Measurements from ENCODE around the gene ASIC4. TPM values are rescaled to one million over a fixed set of nuclear protein-coding genes. Genes with fewer than 3 reads are reported as not detected.

ASIC4 gene
- total and polyA plus RNA-seq, 12 donors = 0.15 to 16.3 (median 1.1) TPM; not detected in 4

- H3K9me3 ChIP-seq (replicated peaks in 1 of 3) = no peaks in the 10 kb centered on the region
- DNase-seq = no peak
- H3K27me3 ChIP-seq = no peaks in the 10 kb centered on the region
- H3K4me3 ChIP-seq = no peak overlapping the region
- WGBS, 4 donors = 70 to 85% (median 79%) methylated on average over 7 to 12 of the region's 12 CpGs
- intact Hi-C loops (cut with DNase I) = no loop called here
- peaks cover 14 to 16% of the 10 kb centered on the region in 2 donors for H3K4me1 ChIP-seq (replicated peaks in 1 of 2)
- no peak overlapping the region for H3K27ac ChIP-seq
- TF ChIP-seq POLR2A (IDR thresholded peaks at IDR 0.05) (no peak), CTCF (IDR thresholded peaks at IDR 0.05) (no peak)
- H3K36me3 ChIP-seq (replicated peaks in 1 of 2) = no peaks in the 10 kb centered on the region
Measured at GRCh38 chr2:219553463-219553963, 39.2 kb downstream of the ASIC4 start.

GRCh38 chr2:219554350-219554749, 40.1 kb downstream of the ASIC4 start:
- 40 to 96% (median 89%) methylated on average over 1 to 15 of the region's 15 CpGs for WGBS, 4 donors
- intact Hi-C loops (cut with DNase I) = no loop called here
- no peak overlapping the region for H3K4me3 ChIP-seq
- no peak for TF ChIP-seq POLR2A (IDR thresholded peaks at IDR 0.05)
- no peak for TF ChIP-seq CTCF (IDR thresholded peaks at IDR 0.05)
- H3K9me3 ChIP-seq (replicated peaks in 1 of 3) = no peaks in the 10 kb centered on the region
- no peak for DNase-seq
- H3K4me1 ChIP-seq (replicated peaks in 1 of 2) = peaks cover 14 to 16% of the 10 kb centered on the region in 2 donors
- no peaks in the 10 kb centered on the region for H3K27me3 ChIP-seq
- no peak overlapping the region for H3K27ac ChIP-seq
- no peaks in the 10 kb centered on the region for H3K36me3 ChIP-seq (replicated peaks in 1 of 2)

GRCh38 chr2:219555956-219556355, 41.7 kb downstream of the ASIC4 start:
- DNase-seq = no peak
- Histone ChIP-seq H3K36me3 (replicated peaks in 1 of 2) (no peaks in the 10 kb centered on the region), H3K4me1 (replicated peaks in 1 of 2) (peaks cover 14 to 16% of the 10 kb centered on the region in 2 donors), H3K27ac (no peak overlapping the region), H3K4me3 (no peak overlapping the region), H3K27me3 (no peaks in the 10 kb centered on the region), H3K9me3 (replicated peaks in 1 of 3) (no peaks in the 10 kb centered on the region)
- TF ChIP-seq POLR2A (IDR thresholded peaks at IDR 0.05) (no peak), CTCF (IDR thresholded peaks at IDR 0.05) (no peak)
- WGBS, 4 donors = 85 to 97% (median 94%) methylated on average over 8 to 20 of the region's 20 CpGs
- intact Hi-C loops (cut with DNase I) = no loop called here

- intact Hi-C loops (cut with DNase I) = no loop called here
Measured at GRCh38 chr2:219556413-219556812, 42.1 kb downstream of the ASIC4 start.

More at GRCh38 chr2:219556413-219556812, 42.1 kb downstream of the ASIC4 start:
- Histone ChIP-seq H3K36me3 (replicated peaks in 1 of 2) (no peaks in the 10 kb centered on the region), H3K27me3 (no peaks in the 10 kb centered on the region), H3K27ac (no peak overlapping the region), H3K4me3 (no peak overlapping the region), H3K4me1 (replicated peaks in 1 of 2) (peaks cover 14 to 16% of the 10 kb centered on the region in 2 donors), H3K9me3 (replicated peaks in 1 of 3) (no peaks in the 10 kb centered on the region)
- TF ChIP-seq POLR2A (IDR thresholded peaks at IDR 0.05) (no peak), CTCF (IDR thresholded peaks at IDR 0.05) (no peak)
- no peak for DNase-seq
- WGBS, 4 donors = 94 to 98% (median 95%) methylated on average over 15 to 19 of the region's 19 CpGs

Measured in adrenal gland (tissue), 12 donors.